ENCODE data around the gene MTARC1. TPM values are rescaled to one million over a fixed set of nuclear protein-coding genes. Genes with fewer than 3 reads are reported as not detected.

Gene MTARC1
- total RNA-seq, 2 donors from 2014 or later = 53.1 to 75.4 TPM

GRCh38 chr1:220811695-220812094, 25.0 kb downstream of the MTARC1 start:
- Mint-ChIP-seq H3K36me3 (ENCODE audit: low read depth) (peaks cover 60% of the 10 kb centered on the region), H3K27me3 (ENCODE audit: insufficient read depth) (no peaks in the 10 kb centered on the region), H3K4me1 (no peaks in the 10 kb centered on the region), H3K27ac (no peak overlapping the region), H3K9me3 (no peaks in the 10 kb centered on the region), H3K4me3 (no peak overlapping the region)
- 90 to 93% methylated on average over 5 of the region's 5 CpGs for WGBS, 2 experiments (ENCODE audit: insufficient coverage in 1 of 2, insufficient read length in 1 of 2)
- H3K27me3 ChIP-seq (ENCODE audit: control insufficient read depth, insufficient read depth, low read length, poor library complexity, severe bottlenecking) = no peaks in the 10 kb centered on the region
- H3K36me3 ChIP-seq (ENCODE audit: control insufficient read depth, insufficient read depth, low read length) = peaks cover 11% of the 10 kb centered on the region
- no peak overlapping the region for H3K27ac ChIP-seq (ENCODE audit: low read depth, low read length)
- DNase-seq = no peak
- no peak overlapping the region for H3K4me3 ChIP-seq (ENCODE audit: low read length)
- TF ChIP-seq CTCF (conservative IDR thresholded peaks at IDR 0.05) = no peak
- no peaks in the 10 kb centered on the region for H3K9me3 ChIP-seq (ENCODE audit: control insufficient read depth, low read length)
- no peaks in the 10 kb centered on the region for H3K4me1 ChIP-seq (ENCODE audit: control insufficient read depth, insufficient read depth, low read length)
- no peak overlapping the region for H3K9ac ChIP-seq (ENCODE audit: extremely low read depth, low read length, poor library complexity, severe bottlenecking)

GRCh38 chr1:220812308-220812707, 25.6 kb downstream of the MTARC1 start:
- H3K36me3 ChIP-seq (ENCODE audit: control insufficient read depth, insufficient read depth, low read length) = peaks cover 11% of the 10 kb centered on the region
- no peak overlapping the region for H3K27ac ChIP-seq (ENCODE audit: low read depth, low read length)
- Mint-ChIP-seq H3K27me3 (ENCODE audit: insufficient read depth) (no peaks in the 10 kb centered on the region), H3K9me3 (peaks cover 3% of the 10 kb centered on the region), H3K27ac (no peak overlapping the region), H3K4me3 (no peak overlapping the region), H3K36me3 (ENCODE audit: low read depth) (peaks cover 63% of the 10 kb centered on the region), H3K4me1 (no peaks in the 10 kb centered on the region)
- H3K9ac ChIP-seq (ENCODE audit: extremely low read depth, low read length, poor library complexity, severe bottlenecking) = no peak overlapping the region
- no peak for DNase-seq
- H3K4me3 ChIP-seq (ENCODE audit: low read length) = no peak overlapping the region
- H3K9me3 ChIP-seq (ENCODE audit: control insufficient read depth, low read length) = no peaks in the 10 kb centered on the region
- H3K4me1 ChIP-seq (ENCODE audit: control insufficient read depth, insufficient read depth, low read length) = no peaks in the 10 kb centered on the region
- no peak for TF ChIP-seq CTCF (conservative IDR thresholded peaks at IDR 0.05)
- H3K27me3 ChIP-seq (ENCODE audit: control insufficient read depth, insufficient read depth, low read length, poor library complexity, severe bottlenecking) = no peaks in the 10 kb centered on the region
- 73 to 80% methylated on average over 6 of the region's 6 CpGs for WGBS, 2 experiments (ENCODE audit: insufficient coverage in 1 of 2, insufficient read length in 1 of 2)

- H3K4me1 ChIP-seq (ENCODE audit: control insufficient read depth, insufficient read depth, low read length) = no peaks in the 10 kb centered on the region
- peaks cover 68% of the 10 kb centered on the region for H3K36me3 Mint-ChIP-seq (ENCODE audit: low read depth)
- H3K9ac ChIP-seq (ENCODE audit: extremely low read depth, low read length, poor library complexity, severe bottlenecking) = no peak overlapping the region
- WGBS, 2 experiments (ENCODE audit: insufficient coverage in 1 of 2, insufficient read length in 1 of 2) = 76 to 77% methylated on average over 11 to 12 of the region's 12 CpGs
- H3K36me3 ChIP-seq (ENCODE audit: control insufficient read depth, insufficient read depth, low read length) = peaks cover 11% of the 10 kb centered on the region
- peak; percentile 76 for DNase-seq
- H3K27ac ChIP-seq (ENCODE audit: low read depth, low read length) = no peak overlapping the region
- no peak overlapping the region for H3K4me3 ChIP-seq (ENCODE audit: low read length)
- no peaks in the 10 kb centered on the region for H3K27me3 ChIP-seq (ENCODE audit: control insufficient read depth, insufficient read depth, low read length, poor library complexity, severe bottlenecking)
- peak; percentile 59 for TF ChIP-seq CTCF (conservative IDR thresholded peaks at IDR 0.05)
- H3K4me1 Mint-ChIP-seq = no peaks in the 10 kb centered on the region
- peaks cover 3% of the 10 kb centered on the region for H3K9me3 Mint-ChIP-seq
- no peaks in the 10 kb centered on the region for H3K27me3 Mint-ChIP-seq (ENCODE audit: insufficient read depth)
- no peaks in the 10 kb centered on the region for H3K9me3 ChIP-seq (ENCODE audit: control insufficient read depth, low read length)
- no peak overlapping the region for H3K4me3 Mint-ChIP-seq
- no peak overlapping the region for H3K27ac Mint-ChIP-seq
Observed at GRCh38 chr1:220813013-220813412, 26.3 kb downstream of the MTARC1 start.
